HepG2 (cell line): ENCODE measurements around the gene TLX1. TPM values are rescaled to one million over a fixed set of nuclear protein-coding genes. Genes with fewer than 3 reads are reported as not detected.

Experiments
- ATAC-seq: fragments of 200-7000 bp; cut with Tn5 transposase; 3 replicates; pipeline ENCODE4 v1.9.1; 2020; ENCODE audit warnings: mild to moderate bottlenecking, moderate library complexity
- BruUV-seq: library from RNA; stranded (reverse); fragments of 400-500 nt; replicated peaks from 2 replicates; lab custom pipeline; 2021; lab: Mats Ljungman, UMichigan
- CTCF ChIA-PET: fragments of 300-600 bp; formaldehyde crosslinking; extraction: SDS; loops from one replicate; lab custom pipeline; 2021; ENCODE audit warnings: low total read pairs, inconsistent platforms, low intra/inter-chr PET ratio; lab: Yijun Ruan, JAX
- POLR2A ChIA-PET: fragments of 350-600 bp; sonication (Branson Sonifier 250); formaldehyde crosslinking; loops from one replicate; lab custom pipeline; 2020; ENCODE audit warnings: antibody characterized with exemption, inconsistent platforms; lab: Yijun Ruan, JAX
- DNase-seq: peaks from one replicate; pipeline ENCODE4 v3.0.0-alpha.2; 2015; ENCODE audit warnings: low spot score
- FAIRE-seq: peaks from 3 replicates; lab custom pipeline; 2011; peaks lifted over from hg19 to GRCh38; lab: Jason Lieb, UNC
- H2AFZ ChIP-seq: one replicate; pipeline ENCODE4 v1.6.1; 2011; ENCODE audit warnings: low read length, inconsistent platforms
- H3K27ac ChIP-seq: fragments of 300-600 bp; 3 replicates; pipeline ENCODE4 v1.8.0; 2011; ENCODE audit warnings: mixed run types, mild to moderate bottlenecking, mixed read lengths, low read length, inconsistent platforms; ENCODE audit not compliant: insufficient read depth; ENCODE audit errors: extremely low read length
- H3K27me3 ChIP-seq, 2 experiments: fragments of 200-600 bp in 1 of 2; 2 replicates in 1 of 2; 3 replicates in 1 of 2; pipeline versions ENCODE4 v1.6.0 to v1.8.0; 2011; ENCODE audit warnings: low read length in 2 of 2, mild to moderate bottlenecking in 2 of 2, moderate library complexity in 2 of 2, inconsistent platforms in 1 of 2; ENCODE audit not compliant: insufficient read depth in 2 of 2, control insufficient read depth in 1 of 2
- H3K36me3 ChIP-seq, 2 experiments: fragments of 200-600 bp in 1 of 2; replicated peaks in 1 of 2; 2 replicates in 1 of 2; 3 replicates in 1 of 2; pipeline versions ENCODE4 v1.5.1 to v1.8.0; 2011; ENCODE audit warnings: low read length in 2 of 2, inconsistent platforms in 1 of 2; ENCODE audit not compliant: insufficient read depth in 2 of 2, control insufficient read depth in 1 of 2
- H3K4me1 ChIP-seq: 2 replicates; pipeline ENCODE4 v1.5.1; 2012; ENCODE audit warnings: low read length, inconsistent platforms; ENCODE audit not compliant: insufficient read depth
- H3K4me2 ChIP-seq: 2 replicates; pipeline ENCODE4 v1.6.0; 2011; ENCODE audit warnings: low read depth, low read length, inconsistent platforms
- H3K4me3 ChIP-seq, 3 experiments: fragments of 200-600 bp in 1 of 3; sonication (generic), shearing (Covaris generic) in 1 of 3; replicated peaks in 1 of 3; 2 replicates each; pipeline ENCODE4 v1.5.1; 2011 to 2016; ENCODE audit warnings: low read length in 3 of 3, inconsistent platforms in 2 of 3, low read depth in 2 of 3, mild to moderate bottlenecking in 2 of 3, control low read depth in 1 of 3, mixed read lengths in 1 of 3; ENCODE audit not compliant: insufficient read depth in 1 of 3
- H3K79me2 ChIP-seq: one replicate; pipeline ENCODE4 v1.6.1; 2011; ENCODE audit warnings: low read length, inconsistent platforms; ENCODE audit not compliant: insufficient read depth
- H3K9ac ChIP-seq: 2 replicates; pipeline ENCODE4 v1.6.0; 2011; ENCODE audit warnings: mild to moderate bottlenecking, low read depth, low read length, inconsistent platforms; ENCODE audit not compliant: insufficient read depth
- H3K9me3 ChIP-seq: 2 replicates; pipeline ENCODE4 v1.5.1; 2012; ENCODE audit warnings: mild to moderate bottlenecking, low read length
- H4K20me1 ChIP-seq: 2 replicates; pipeline ENCODE4 v1.6.0; 2011; ENCODE audit warnings: inconsistent platforms, mild to moderate bottlenecking, low read length, moderate library complexity; ENCODE audit not compliant: insufficient read depth
- BCL3 ChIP-seq: sonication (generic); formaldehyde crosslinking; IDR thresholded peaks from 2 replicates; pipeline ENCODE4 v1.5.1; 2020; ENCODE audit warnings: mild to moderate bottlenecking, missing genetic modification reagents, moderate library complexity
- FOSL1 ChIP-seq: sonication (generic); formaldehyde crosslinking; IDR thresholded peaks from 2 replicates; pipeline ENCODE4 v1.9.0; 2021; ENCODE audit warnings: missing genetic modification reagents, borderline replicate concordance
- HMGXB3 ChIP-seq: sonication (generic); formaldehyde crosslinking; IDR thresholded peaks from 2 replicates; pipeline ENCODE4 v1.4.0; 2020; ENCODE audit warnings: missing genetic modification reagents, borderline replicate concordance
- MAZ ChIP-seq, 2 experiments: sonication (generic) in 1 of 2; formaldehyde crosslinking in 1 of 2; IDR thresholded peaks; 2 replicates each; pipeline versions ENCODE4 v1.5.0 to v1.6.1; 2012 to 2020; ENCODE audit warnings: low read depth in 2 of 2, mild to moderate bottlenecking in 2 of 2, borderline replicate concordance in 1 of 2, improper control_type of control experiment in 1 of 2, low read length in 1 of 2, missing genetic modification reagents in 1 of 2, moderate library complexity in 1 of 2
- RELA ChIP-seq: sonication (generic); formaldehyde crosslinking; IDR thresholded peaks from 2 replicates; pipeline ENCODE4 v1.4.0; 2020; ENCODE audit warnings: missing genetic modification reagents
- ZBED4 ChIP-seq: sonication (generic); formaldehyde crosslinking; IDR thresholded peaks from 2 replicates; pipeline ENCODE4 v1.4.0; 2020; ENCODE audit warnings: missing genetic modification reagents, borderline replicate concordance
- ZBTB20 ChIP-seq: sonication (generic); formaldehyde crosslinking; IDR thresholded peaks from 2 replicates; pipeline ENCODE4 v1.8.1; 2023; ENCODE audit warnings: missing genetic modification reagents, low read depth, mild to moderate bottlenecking, borderline replicate concordance
- ZFX ChIP-seq: sonication (generic); formaldehyde crosslinking; IDR thresholded peaks from 2 replicates; pipeline ENCODE4 v1.4.0; 2020; ENCODE audit warnings: mild to moderate bottlenecking, low read depth, missing genetic modification reagents, moderate library complexity
- ZKSCAN5 ChIP-seq: sonication (generic); formaldehyde crosslinking; IDR thresholded peaks from 2 replicates; pipeline ENCODE4 v1.5.1; 2020; ENCODE audit warnings: mild to moderate bottlenecking, missing genetic modification reagents
- ZNF451 ChIP-seq: sonication (generic); formaldehyde crosslinking; IDR thresholded peaks from 2 replicates; pipeline ENCODE4 v1.5.0; 2020; ENCODE audit warnings: mild to moderate bottlenecking, missing genetic modification reagents
- ZNF878 ChIP-seq: sonication (generic); formaldehyde crosslinking; IDR thresholded peaks from 2 replicates; pipeline ENCODE4 v1.8.1; 2023; ENCODE audit warnings: mild to moderate bottlenecking, missing genetic modification reagents, moderate library complexity
- WGBS: methylation state at CpG from one replicate; pipeline ENCODE4 v1.1.6; 2017; ENCODE audit warnings: low lambda C conversion rate; 5-methylcytosine and 5-hydroxymethylcytosine counted together
- in situ Hi-C: cut with HindIII; loops from 2 replicates; pipeline ENCODE4 v1.10.0; 2017; ENCODE audit warnings: low pct_unique_long_range_greater_than_20kb; ENCODE audit not compliant: extremely low pct_ligation_motif_present
- intact Hi-C: fragments of 100-400 bp; cut with micrococcal nuclease; formaldehyde crosslinking; loops from one replicate; pipeline ENCODE4 v1.10.0; 2022; ENCODE audit not compliant: unreplicated experiment
- polyA plus RNA-seq, 8 experiments: library from polyadenylated mRNA; depleted of rRNA in 3 of 8; stranded (reverse) in 7 of 8; unstranded in 1 of 8; fragments of >200 nt; fragmentation: Illumina TruSeq in 4 of 8; extraction: Trizol in 4 of 8; gene quantifications; 2 replicates each; pipeline versions ENCODE4 v1.2.1 to v1.2.3, GENCODE V29; 2011 to 2016; ENCODE audit warnings: low read depth in 4 of 8, missing spikeins in 1 of 8, mixed read lengths in 1 of 8; ENCODE audit not compliant: insufficient read depth in 1 of 8
- total RNA-seq, 5 experiments: library from RNA; depleted of rRNA; stranded (reverse); fragments of >200 nt; fragmentation: Illumina TruSeq; extraction: Trizol; gene quantifications; 2 replicates each; pipeline ENCODE4 v1.2.3, GENCODE V29; 2016; ENCODE audit warnings: low read depth in 1 of 5

TLX1 gene
- total and polyA plus RNA-seq, 2 of the 13 experiments (the other 11 are each of a cell fraction or from before 2014, with no cell fraction given): 0.07 to 0.26 TPM

GRCh38 chr10:101130984-101131961, at the start of gene TLX1 (continued):
- TF ChIP-seq ZFX (CRISPR knock-in tag): peak; percentile 46; the same call in 1 of the 2 replicates
- TF ChIP-seq ZBED4 (CRISPR knock-in tag): no peak
- no peak for TF ChIP-seq ZKSCAN5 (CRISPR knock-in tag)
- no peak for TF ChIP-seq MAZ (IDR thresholded peaks at IDR 0.05; ENCODE audit: borderline replicate concordance, low read depth, low read length)
- TF ChIP-seq MAZ (CRISPR knock-in tag; IDR thresholded peaks at IDR 0.05; ENCODE audit: low read depth): 0 out of 2 replicates have a peak, but pooled peaks have one; percentile 28

GRCh38 chr10:101085846-101086245, 45.3 kb upstream of the TLX1 start:
- in situ Hi-C loops: no loop called here
- ATAC-seq (no peak), DNase-seq (no peak), FAIRE-seq (no peak)
- CTCF ChIA-PET: no interaction called here
- POLR2A ChIA-PET: no interaction called here
- H4K20me1 ChIP-seq: no peaks in the 10 kb centered on the region
- H3K9me3 ChIP-seq: no peaks in the 10 kb centered on the region
- H3K9ac ChIP-seq: no peak overlapping the region
- no peaks in the 10 kb centered on the region for H3K79me2 ChIP-seq
- intact Hi-C loops: no loop called here
- no peak overlapping the region for H3K4me3 ChIP-seq
- no peak overlapping the region for H3K27ac ChIP-seq
- peaks cover 8 to 68% of the 10 kb centered on the region in 2 experiments for H3K27me3 ChIP-seq
- no peak overlapping the region for H3K4me2 ChIP-seq
- no TSS peak for BruUV-seq
- WGBS: 2% methylated on average over 6 of the region's 6 CpGs
- no peaks in the 10 kb centered on the region for H3K4me1 ChIP-seq
- no peaks in the 10 kb centered on the region for H3K36me3 ChIP-seq
- no peak overlapping the region for H2AFZ ChIP-seq
- no peak for TF ChIP-seq ZNF451 (CRISPR knock-in tag)
- no peak for TF ChIP-seq RELA (CRISPR knock-in tag)
- TF ChIP-seq HMGXB3: no peak
- no peak for TF ChIP-seq ZBTB20 (CRISPR knock-in tag)
- no peak for TF ChIP-seq BCL3 (CRISPR knock-in tag)
- TF ChIP-seq FOSL1 (CRISPR knock-in tag): no peak
- TF ChIP-seq ZNF878: no peak
